Lower lobe of right lung (tissue), 2 donors: ENCODE results near the gene ARIH2. TPM values are rescaled to one million over a fixed set of nuclear protein-coding genes. Genes with fewer than 3 reads are reported as not detected.

Source experiments
- ATAC-seq, 2 donors: fragments of 200-7000 bp; cut with Tn5 transposase; one replicate each; pipeline ENCODE4 v1.9.1; 2020 to 2022; ENCODE audit warnings: mild to moderate bottlenecking in 2 of 2, moderate library complexity in 2 of 2
- DNase-seq: peaks from one replicate; pipeline ENCODE4 v3.0.0-alpha.2; 2020
- H3K27ac ChIP-seq: fragments of 200-600 bp; one replicate; pipeline ENCODE4 v1.8.0; 2022
- H3K27me3 ChIP-seq: fragments of 200-600 bp; one replicate; pipeline ENCODE4 v1.8.0; 2022; ENCODE audit warnings: low read depth
- H3K36me3 ChIP-seq: fragments of 200-600 bp; one replicate; pipeline ENCODE4 v1.8.0; 2022; ENCODE audit warnings: mild to moderate bottlenecking
- H3K4me1 ChIP-seq: fragments of 200-600 bp; one replicate; pipeline ENCODE4 v1.8.0; 2022
- H3K4me3 ChIP-seq: fragments of 200-600 bp; one replicate; pipeline ENCODE4 v1.8.0; 2022; ENCODE audit warnings: mild to moderate bottlenecking
- H3K9me3 ChIP-seq: fragments of 200-600 bp; one replicate; pipeline ENCODE4 v1.8.0; 2022
- CTCF ChIP-seq: fragments of 200-600 bp; IDR thresholded peaks from one replicate; pipeline ENCODE4 v1.8.0; 2022; ENCODE audit warnings: antibody characterized with exemption, mild to moderate bottlenecking
- intact Hi-C: fragments of 100-400 bp; cut with DNase I; formaldehyde crosslinking; loops from one replicate; pipeline ENCODE4 v1.11.0; 2022
- total RNA-seq: library from RNA; stranded (reverse); fragmentation: NEBNext Ultra II Directional; extraction: Animal tissue kit (Norgen Biotek cat#: 25700); gene quantifications from one replicate; pipeline ENCODE4 v1.2.1, GENCODE V29; 2021
- donor health status: DM: no; HTN: yes; CAD: no; lungs with severe emphysema.

ARIH2 gene
- total RNA-seq, 1 donor from 2014 or later: 87.4 TPM

- H3K27me3 ChIP-seq: no peaks in the 10 kb centered on the region
- no peak for TF ChIP-seq CTCF
- H3K9me3 ChIP-seq: no peaks in the 10 kb centered on the region
- H3K4me3 ChIP-seq: peak overlapping the region; percentile 93
- H3K27ac ChIP-seq: peak overlapping the region; percentile 100
- ATAC-seq (no peak), DNase-seq (peak; percentile 31)
- intact Hi-C loops: no loop called here
- peaks cover 50% of the 10 kb centered on the region for H3K4me1 ChIP-seq
- peaks cover 41% of the 10 kb centered on the region for H3K36me3 ChIP-seq
These were observed 101.3 kb downstream of the ARIH2 start for GRCh38 chr3:49019941-49020329.

- Histone ChIP-seq H3K27ac (peak overlapping the region; percentile 100), H3K4me3 (peak overlapping the region; percentile 93), H3K36me3 (peaks cover 41% of the 10 kb centered on the region), H3K27me3 (no peaks in the 10 kb centered on the region), H3K4me1 (peaks cover 54% of the 10 kb centered on the region), H3K9me3 (no peaks in the 10 kb centered on the region)
- DNase-seq: peak; percentile 87
- intact Hi-C loops: no loop called here
- ATAC-seq: peak; percentile 26 to 29
- no peak for TF ChIP-seq CTCF
These were observed 101.9 kb downstream of the ARIH2 start for GRCh38 chr3:49020330-49021212.

- H3K4me1 ChIP-seq: peaks cover 54% of the 10 kb centered on the region
- peaks cover 41% of the 10 kb centered on the region for H3K36me3 ChIP-seq
- intact Hi-C loops: no loop called here
- H3K27ac ChIP-seq: peak overlapping the region; percentile 100
- ATAC-seq (peak; percentile 93 to 95), DNase-seq (peak; percentile 100)
- H3K4me3 ChIP-seq: peak overlapping the region; percentile 93
- TF ChIP-seq CTCF: no peak
- no peaks in the 10 kb centered on the region for H3K27me3 ChIP-seq
- no peaks in the 10 kb centered on the region for H3K9me3 ChIP-seq
These were observed 102.7 kb downstream of the ARIH2 start for GRCh38 chr3:49021213-49021812.

- Histone ChIP-seq H3K9me3 (no peaks in the 10 kb centered on the region), H3K27ac (peak within 1 kb of the TSS; percentile 100), H3K4me1 (peaks cover 50% of the 10 kb centered on the region), H3K27me3 (no peaks in the 10 kb centered on the region), H3K4me3 (peak within 1 kb of the TSS; percentile 93), H3K36me3 (peaks cover 42% of the 10 kb centered on the region)
- intact Hi-C loops: no loop called here
- DNase-seq: peak; percentile 96
- TF ChIP-seq CTCF: peak; percentile 98
- peak; percentile 91 to 94 for ATAC-seq
These were observed 103.4 kb downstream of the ARIH2 start, which contains the start of gene NDUFAF3 for GRCh38 chr3:49021813-49022687. TSS of gene NDUFAF3 (plus strand) at chr3:49022121. CDS start at chr3:49022145, 24 bp downstream.

GRCh38 chr3:49022688-49023171 lies 104.1 kb downstream of the ARIH2 start:
- H3K4me1 ChIP-seq: peaks cover 43% of the 10 kb centered on the region
- DNase-seq: peak; percentile 51
- intact Hi-C loops: no loop called here

More at GRCh38 chr3:49022688-49023171, 104.1 kb downstream of the ARIH2 start:
- no peaks in the 10 kb centered on the region for H3K9me3 ChIP-seq
- H3K4me3 ChIP-seq: peak overlapping the region; percentile 93
- H3K36me3 ChIP-seq: peaks cover 42% of the 10 kb centered on the region
- TF ChIP-seq CTCF: no peak
- peak overlapping the region; percentile 100 for H3K27ac ChIP-seq
- H3K27me3 ChIP-seq: no peaks in the 10 kb centered on the region
- ATAC-seq: no peak
